Left kidney (tissue), 2 donors: ENCODE results near the gene CIITA. TPM values are rescaled to one million over a fixed set of nuclear protein-coding genes. Genes with fewer than 3 reads are reported as not detected.
"Not testable (repeated sequence)": the region's sequence is repeated elsewhere in the genome, so short reads cannot be mapped to it uniquely, and the experiment has no call there.

ENCODE experiments used
- DNase-seq: peaks from one replicate; pipeline ENCODE4 v3.0.0-alpha.2; 2013
- polyA plus RNA-seq: library from polyadenylated mRNA; unstranded; fragments of 120-200 nt; gene quantifications from one replicate; pipeline ENCODE4 v1.2.1, GENCODE V29; 2013; ENCODE audit not compliant: insufficient read length

CIITA gene
- polyA plus RNA-seq, 1 donor = 4.4 TPM

- DNase-seq = no peak
These were observed 72.5 kb downstream of the CIITA start for GRCh38 chr16:10949424-10949970.

DNA sequence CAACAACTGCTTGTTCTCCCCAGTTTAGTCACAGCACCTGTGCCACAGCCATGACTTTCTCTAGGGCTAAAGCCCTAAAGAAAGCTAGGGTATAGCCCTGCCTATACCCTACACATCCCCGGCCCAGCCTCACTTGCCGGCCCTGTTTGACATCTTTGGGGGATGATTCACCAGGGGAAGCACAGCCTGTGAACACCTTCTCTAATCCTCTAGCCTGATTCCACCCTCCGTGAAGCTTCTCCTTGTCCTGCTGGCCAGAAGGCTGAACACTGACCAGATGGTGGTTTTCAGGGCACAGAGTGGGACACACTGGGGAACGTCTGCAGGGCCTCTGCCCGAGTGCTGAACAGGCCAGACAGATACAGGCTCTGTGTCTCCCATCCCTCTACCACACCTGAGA lies 73.4 kb downstream of the CIITA start:
- DNase-seq = no peak

DNA sequence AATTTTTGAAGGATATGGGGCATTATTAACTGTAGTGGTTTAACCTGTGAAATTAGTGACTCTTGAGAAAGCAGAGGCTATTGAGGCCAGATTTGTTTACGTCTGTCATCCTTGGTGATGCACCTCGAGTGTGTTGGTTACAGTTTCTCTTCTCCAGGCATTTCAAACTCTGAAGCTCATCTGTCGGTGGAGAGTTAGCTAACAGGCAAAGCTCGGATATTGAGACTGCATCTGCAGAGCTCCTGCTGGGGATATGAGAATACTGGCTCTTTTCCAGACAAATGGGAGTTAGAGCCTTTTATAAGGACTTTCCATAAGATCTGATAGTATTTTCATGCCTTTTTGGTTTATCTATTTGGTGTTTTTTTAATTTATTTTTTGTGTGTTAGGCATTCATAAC lies 74.0 kb downstream of the CIITA start:
- no peak for DNase-seq

GRCh38 chr16:10954903-10955302 lies 77.9 kb downstream of the CIITA start:
- no peak for DNase-seq

GRCh38 chr16:10957771-10958482 lies 80.9 kb downstream of the CIITA start:
- DNase-seq = no peak

- DNase-seq = no peak
These were observed 82.2 kb downstream of the CIITA start for GRCh38 chr16:10959161-10959560.

DNA sequence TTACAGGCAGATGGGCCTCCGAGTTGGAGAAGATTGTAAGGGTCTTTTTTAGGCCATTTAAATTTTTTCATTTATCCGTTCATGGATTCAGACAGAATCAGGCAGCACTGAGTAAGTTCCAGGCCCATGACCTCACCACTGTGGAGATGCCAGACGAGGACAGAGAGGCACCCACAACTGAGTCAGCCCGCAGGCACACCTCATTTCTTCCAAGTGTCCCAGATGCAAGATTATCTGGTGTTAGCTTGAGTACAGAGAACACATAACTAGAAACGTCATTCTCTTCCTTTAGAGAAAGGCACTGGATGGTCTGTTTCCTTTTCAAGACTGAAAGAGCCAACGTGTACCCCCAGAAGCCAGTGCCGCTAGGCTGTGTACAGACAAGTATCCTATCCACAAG lies 84.2 kb downstream of the CIITA start:
- DNase-seq = no peak

DNA sequence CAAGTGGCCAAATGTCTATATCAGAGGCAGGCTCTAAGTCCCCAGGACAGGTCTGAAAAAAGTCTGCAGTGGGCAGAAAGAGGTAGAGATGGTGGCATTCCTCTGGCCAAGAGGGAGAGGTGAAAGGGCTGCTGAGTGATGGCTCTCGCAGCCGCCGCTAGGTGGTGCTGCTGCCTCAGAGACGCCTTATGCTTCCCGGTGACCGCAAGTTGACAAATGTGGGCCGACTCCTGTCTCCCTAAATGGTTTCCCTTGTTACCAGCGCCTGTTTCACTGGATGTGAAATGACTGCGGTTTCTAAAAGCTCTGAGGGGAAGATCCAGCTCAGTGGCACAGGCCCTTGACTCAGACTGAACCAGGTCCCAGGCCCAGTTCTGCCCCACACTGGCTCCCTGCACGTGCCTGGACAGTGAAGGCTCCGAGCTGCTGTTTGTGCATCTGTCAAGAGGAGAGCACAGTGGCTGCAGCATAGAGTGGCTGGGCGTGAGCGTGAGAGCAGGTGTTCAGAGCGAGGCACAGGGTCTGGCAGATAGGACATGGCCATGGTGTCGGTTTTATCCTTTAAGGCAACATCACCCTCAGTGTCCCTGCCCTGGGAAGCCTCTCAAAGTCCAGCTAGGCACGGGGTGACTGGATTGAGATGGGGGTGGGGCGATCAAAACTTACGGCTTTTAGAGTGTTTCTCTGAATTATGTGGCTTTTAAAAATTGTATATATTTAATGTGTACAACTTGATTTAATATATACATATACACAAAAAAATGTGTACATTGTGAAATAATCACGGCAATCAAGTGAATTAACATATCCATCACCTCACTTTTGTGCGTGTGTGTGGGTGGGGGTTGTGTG lies 87.3 kb downstream of the CIITA start:
- peak; percentile 77 for DNase-seq

DNA sequence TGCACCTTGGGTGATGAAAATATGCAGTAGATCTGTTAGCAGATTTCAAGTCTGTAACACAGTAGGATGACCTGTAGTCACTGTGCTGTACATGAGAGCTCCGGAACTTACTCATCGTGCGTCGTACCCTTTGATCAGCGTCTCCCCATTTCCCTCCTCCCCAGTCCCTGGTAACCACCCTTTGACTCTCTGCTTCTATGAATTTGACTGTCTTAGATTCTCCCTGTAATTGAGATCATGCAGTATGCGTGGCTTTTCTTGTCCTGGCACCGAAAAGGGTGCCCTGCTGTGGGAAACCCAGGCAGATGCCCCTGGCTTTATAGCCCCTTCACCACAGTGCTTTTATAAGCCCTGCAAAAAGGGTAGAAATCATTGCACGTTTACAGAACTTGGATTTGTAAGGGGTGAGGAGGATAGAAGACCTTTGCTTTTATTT lies 87.9 kb downstream of the CIITA start:
- no peak for DNase-seq

DNA sequence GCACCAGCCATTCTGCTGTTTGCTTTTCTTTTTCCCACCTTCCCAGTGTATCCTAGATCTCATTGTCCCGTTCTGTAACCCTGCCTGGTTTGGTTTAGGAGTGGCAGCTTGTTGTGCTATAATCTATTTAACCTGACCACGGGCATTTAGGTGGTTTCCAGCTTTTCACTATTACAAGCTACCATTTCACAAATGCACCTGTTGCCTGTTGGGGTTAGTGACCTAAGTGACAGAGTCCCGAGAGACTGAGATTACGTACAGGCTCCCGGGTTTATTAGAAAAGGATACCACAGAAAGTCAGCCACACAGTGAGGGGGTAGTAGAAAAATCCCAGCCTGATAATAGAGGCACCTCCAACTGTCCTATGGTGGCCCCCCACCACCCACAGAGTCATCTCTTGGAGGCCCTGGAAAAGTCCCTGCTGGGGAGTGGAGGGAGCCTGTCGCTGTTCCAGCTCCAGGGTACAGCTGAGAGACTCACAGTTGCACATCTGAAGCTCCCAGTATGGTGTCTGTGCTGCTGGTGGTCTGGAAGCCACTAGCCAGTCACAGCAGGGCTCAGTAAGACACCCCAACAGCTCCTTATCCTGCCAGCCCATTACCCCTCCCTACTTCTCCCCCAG lies 88.5 kb downstream of the CIITA start:
- DNase-seq = no peak

DNA sequence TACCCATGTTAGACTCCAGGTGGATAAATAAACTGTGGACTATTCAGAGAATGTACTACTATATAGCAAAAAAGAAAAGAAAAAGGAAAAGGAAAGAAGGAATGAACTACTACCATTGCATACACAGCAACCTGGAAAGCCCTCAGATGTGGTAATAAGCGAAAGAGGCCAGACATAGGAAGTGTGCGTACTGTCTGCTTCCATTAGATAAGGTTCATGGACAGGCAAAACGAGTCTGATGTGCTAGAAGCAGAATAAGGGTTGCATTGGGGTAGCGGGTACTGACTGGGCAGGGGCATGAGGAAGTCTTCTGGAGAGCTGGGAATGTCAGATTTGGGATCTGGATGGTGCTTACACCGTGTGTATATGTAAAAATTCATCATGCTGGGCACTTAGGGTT lies 89.1 kb downstream of the CIITA start:
- no peak for DNase-seq

- DNase-seq = not testable (repeated sequence)
These were observed 89.6 kb downstream of the CIITA start for GRCh38 chr16:10966559-10966958.

- no peak for DNase-seq
These were observed 91.0 kb downstream of the CIITA start for GRCh38 chr16:10967986-10968385.

- DNase-seq = no peak
These were observed 91.5 kb downstream of the CIITA start for GRCh38 chr16:10968498-10968897.

DNA sequence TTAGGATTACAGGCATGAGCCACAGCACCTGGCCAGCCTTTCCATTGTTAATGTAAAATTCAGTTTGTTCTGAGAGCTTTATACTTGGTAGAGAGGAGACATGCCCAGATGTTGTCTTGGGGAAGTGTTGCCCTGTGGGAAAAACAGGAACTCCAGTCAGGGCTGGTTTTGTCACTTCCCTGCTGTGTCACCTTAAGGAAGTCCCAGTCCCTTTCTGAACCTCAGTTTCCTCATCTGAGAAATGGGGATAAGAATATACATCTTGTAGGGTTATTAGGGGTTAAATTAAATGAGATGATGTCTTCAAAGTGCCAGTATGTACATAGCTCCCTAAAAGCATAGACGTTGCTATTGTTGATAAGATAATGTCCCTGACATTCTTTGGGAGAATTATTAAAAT lies 92.6 kb downstream of the CIITA start:
- DNase-seq = no peak

- no peak for DNase-seq
These were observed 93.1 kb downstream of the CIITA start for GRCh38 chr16:10970065-10970464.

- peak; percentile 75 for DNase-seq
These were observed 94.6 kb downstream of the CIITA start for GRCh38 chr16:10971560-10971961.

DNA sequence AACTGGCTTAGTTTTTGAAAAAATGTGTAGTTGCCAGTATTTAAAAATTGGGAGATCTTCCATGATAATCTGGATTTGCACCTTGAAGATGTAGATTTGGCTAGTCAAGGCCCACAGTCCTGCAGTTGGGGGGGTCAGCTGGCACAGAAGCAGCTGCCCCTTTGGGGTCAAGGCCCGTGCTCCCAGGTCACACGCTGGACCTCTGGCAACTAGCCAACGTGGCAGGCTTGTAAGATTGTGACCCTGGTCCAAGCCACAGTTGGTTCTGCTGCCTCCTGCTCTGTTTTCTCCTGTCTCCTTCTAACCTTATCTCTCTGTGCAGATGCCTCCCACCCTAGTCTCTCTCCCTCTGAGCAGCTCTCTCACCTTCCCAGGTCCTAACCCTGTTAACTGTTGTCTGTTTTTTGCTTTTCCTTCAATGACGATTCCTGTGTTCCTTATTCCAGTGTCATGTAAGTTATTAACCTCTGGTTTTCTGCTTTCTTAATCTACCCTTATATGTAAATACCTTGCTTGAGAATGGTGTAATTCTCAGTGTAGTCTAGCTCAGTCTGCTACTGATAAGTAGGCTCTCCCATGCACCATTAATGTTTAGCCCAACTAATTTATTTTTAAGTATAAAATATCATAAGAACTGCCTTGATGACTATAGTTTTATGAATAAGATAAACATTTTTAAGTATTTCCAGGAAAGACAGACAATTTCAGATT lies 95.3 kb downstream of the CIITA start:
- no peak for DNase-seq

- no peak for DNase-seq
These were observed 95.9 kb downstream of the CIITA start for GRCh38 chr16:10972819-10973464.

GRCh38 chr16:10976634-10977033 lies 99.6 kb downstream of the CIITA start:
- peak; percentile 75 for DNase-seq

GRCh38 chr16:10978124-10978523 lies 101.1 kb downstream of the CIITA start:
- no peak for DNase-seq
